GM21515 (cell line): Measurements from ENCODE around the gene PRDM5.

Experiments
- ATAC-seq: cut with Tn5 transposase; IDR thresholded peaks from one replicate; pipeline ENCODE4 v1.9.1; 2021; ENCODE audit not compliant: unreplicated experiment

The PRDM5 gene

GRCh38 chr4:120922381-120923206 is at the start of gene PRDM5:
PRDM5 (minus strand) TSS chr4:120922726; CDS start chr4:120922608, 118 bp downstream.
- no peak for ATAC-seq

- no peak for ATAC-seq
These were observed 49.4 kb upstream of the PRDM5 start for GRCh38 chr4:120971884-120972283.

- ATAC-seq = no peak
These were observed 43.4 kb upstream of the PRDM5 start for GRCh38 chr4:120965938-120966337.

- no peak for ATAC-seq
These were observed 42.1 kb upstream of the PRDM5 start for GRCh38 chr4:120964596-120964995.

- ATAC-seq = no peak
These were observed 40.9 kb upstream of the PRDM5 start for GRCh38 chr4:120963449-120963848.

- no peak for ATAC-seq
These were observed 38.2 kb upstream of the PRDM5 start for GRCh38 chr4:120960656-120961267.

- no peak for ATAC-seq
These were observed 25.9 kb upstream of the PRDM5 start for GRCh38 chr4:120948382-120948781.

- no peak for ATAC-seq
These were observed 20.2 kb upstream of the PRDM5 start for GRCh38 chr4:120942776-120943175.

- no peak for ATAC-seq
These were observed 18.0 kb upstream of the PRDM5 start for GRCh38 chr4:120940547-120940946.

- ATAC-seq = no peak
These were observed 17.2 kb upstream of the PRDM5 start for GRCh38 chr4:120939693-120940092.

- no peak for ATAC-seq
These were observed 7.3 kb upstream of the PRDM5 start for GRCh38 chr4:120929847-120930246.

GRCh38 chr4:120927801-120928409 is 5.4 kb upstream of the PRDM5 start:
- no peak for ATAC-seq

- ATAC-seq = no peak
These were observed 4.0 kb upstream of the PRDM5 start for GRCh38 chr4:120926358-120927025.

- ATAC-seq = no peak
These were observed 2.4 kb upstream of the PRDM5 start for GRCh38 chr4:120924931-120925330.

- no peak for ATAC-seq
These were observed 639 bp upstream of the PRDM5 start for GRCh38 chr4:120923207-120923522.

- ATAC-seq = no peak
These were observed 808 bp downstream of the PRDM5 start for GRCh38 chr4:120921456-120922380.

- ATAC-seq = no peak
These were observed 1.9 kb downstream of the PRDM5 start for GRCh38 chr4:120920666-120921065.

- no peak for ATAC-seq
These were observed 3.2 kb downstream of the PRDM5 start for GRCh38 chr4:120919358-120919757.

- ATAC-seq = no peak
These were observed 3.7 kb downstream of the PRDM5 start for GRCh38 chr4:120918788-120919187.

GRCh38 chr4:120918092-120918491 is 4.4 kb downstream of the PRDM5 start:
- no peak for ATAC-seq

- no peak for ATAC-seq
These were observed 5.6 kb downstream of the PRDM5 start for GRCh38 chr4:120916937-120917336.
